Stimulated activated naive CD4-positive, alpha-beta T cell (primary cell): ENCODE data around the gene MUC6.

Experiments
- DNase-seq, 6 experiments: peaks; one replicate each; lab custom pipeline; 2025; lab: John Stamatoyannopoulos, UW

The MUC6 gene

DNA sequence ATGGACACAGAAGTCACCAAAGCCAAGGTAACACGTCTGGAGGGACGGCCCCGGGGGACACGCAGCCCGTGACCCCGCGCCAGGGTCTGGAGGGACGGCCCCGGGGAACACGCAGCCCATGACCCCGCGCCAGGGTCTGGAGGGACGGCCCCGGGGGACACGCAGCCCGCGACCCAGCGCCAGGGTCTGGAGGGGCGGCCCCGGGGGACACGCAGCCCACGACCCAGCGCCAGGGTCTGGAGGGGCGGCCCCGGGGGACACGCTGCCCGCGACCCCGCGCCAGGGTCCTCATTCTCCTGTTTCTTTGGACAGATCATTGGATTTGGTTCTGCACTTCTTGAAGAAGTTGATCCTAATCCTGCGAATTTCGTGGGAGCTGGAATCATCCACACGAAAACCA, 27.1 kb downstream of the MUC6 start:
- DNase-seq, result no peak

- DNase-seq, result no peak
Measured at GRCh38 chr11:1008803-1009145, 27.7 kb downstream of the MUC6 start.

- DNase-seq, result no peak
Measured at GRCh38 chr11:1008001-1008802, 28.3 kb downstream of the MUC6 start.

- DNase-seq, result no peak
Measured at GRCh38 chr11:1007279-1007678, 29.2 kb downstream of the MUC6 start.

DNA sequence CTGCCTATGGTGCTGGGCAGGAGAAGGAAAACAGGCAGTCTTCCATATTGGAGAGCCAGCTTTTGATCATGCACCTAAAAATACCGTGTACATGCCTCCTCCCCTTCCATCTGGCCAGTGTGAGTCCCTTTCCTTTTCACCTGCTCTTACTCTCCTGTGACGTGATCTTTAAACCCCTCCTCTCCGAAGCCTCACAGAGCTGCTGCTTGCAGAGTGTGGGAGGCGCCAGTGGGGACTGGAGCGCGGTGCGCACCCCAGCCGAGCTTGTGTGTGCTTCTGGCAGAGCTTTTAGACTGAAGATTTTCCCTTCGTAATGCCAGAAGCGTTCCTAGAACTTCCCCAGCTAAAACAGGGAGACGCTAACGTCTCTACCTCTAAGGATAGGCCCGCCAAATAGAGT, 29.8 kb downstream of the MUC6 start:
- DNase-seq, result no peak

DNA sequence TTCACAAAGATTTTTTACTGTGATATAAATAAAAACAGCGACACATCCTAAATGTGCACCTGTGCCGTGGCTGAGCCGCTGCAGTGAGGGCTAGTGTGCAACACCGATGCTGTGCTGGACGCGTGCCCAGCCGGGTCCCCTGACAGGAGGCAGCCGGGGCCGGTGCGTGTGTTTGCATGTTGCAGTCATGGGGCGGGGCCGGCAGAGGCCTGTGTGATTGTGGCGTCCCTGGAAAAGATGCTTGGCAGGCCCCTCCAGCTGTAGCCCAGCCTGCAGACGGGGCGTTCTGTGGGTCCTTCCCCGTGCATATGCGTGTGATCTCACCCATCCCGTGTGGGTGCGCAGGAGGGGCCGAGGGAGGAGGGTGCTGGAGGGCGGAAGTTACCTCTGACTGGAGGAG, 30.6 kb downstream of the MUC6 start:
- DNase-seq, result no peak

DNA sequence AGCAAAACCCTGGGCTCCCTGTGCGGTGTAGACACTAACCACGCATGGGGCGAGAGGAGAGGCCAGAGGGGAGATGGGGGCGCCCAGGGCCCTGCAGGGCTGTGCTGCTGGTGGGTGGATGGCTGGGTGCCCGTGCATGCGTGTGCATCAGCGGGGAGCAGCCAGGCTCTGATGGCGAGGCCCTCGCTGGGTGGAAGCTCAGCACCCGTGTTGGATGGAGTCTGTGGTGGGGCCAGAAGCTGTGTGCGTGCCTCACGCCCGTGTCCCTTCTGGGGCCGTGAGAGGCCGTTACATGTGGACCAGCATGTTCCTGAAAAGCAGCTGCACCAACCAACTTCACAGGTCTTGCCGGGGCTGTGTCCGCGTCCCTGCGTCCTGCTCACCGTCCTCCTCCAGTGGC, 33.4 kb downstream of the MUC6 start:
- DNase-seq, result no peak

DNA sequence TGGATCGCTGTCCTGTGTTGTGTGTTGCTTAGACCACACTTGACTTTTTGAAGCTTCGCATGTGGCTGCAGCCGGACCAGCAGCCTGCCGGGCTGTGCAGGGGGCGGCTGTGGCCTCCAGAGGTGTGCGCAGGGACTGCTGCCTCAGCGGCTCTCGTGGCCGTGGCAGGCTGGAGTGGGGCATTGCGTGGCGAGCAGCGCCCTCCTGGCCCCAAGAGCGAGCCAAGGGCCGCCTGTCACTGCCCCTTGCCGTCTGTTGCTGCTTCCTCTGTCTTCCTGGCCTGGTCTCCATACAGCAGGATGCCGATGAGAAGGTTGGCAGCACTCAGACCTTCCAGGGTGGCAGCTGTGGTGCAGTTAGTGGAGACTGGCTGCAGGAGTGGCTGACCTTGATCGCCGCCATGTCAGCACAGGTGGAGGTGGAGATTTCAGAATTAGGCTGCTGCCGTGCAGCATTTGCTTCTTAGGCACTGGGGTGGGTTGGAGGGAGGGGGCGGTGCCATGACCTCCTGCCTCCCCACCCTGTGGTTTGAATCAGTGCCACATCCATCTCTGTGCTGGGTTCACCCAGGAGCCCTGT, 34.0 kb downstream of the MUC6 start:
- DNase-seq, result no peak

DNA sequence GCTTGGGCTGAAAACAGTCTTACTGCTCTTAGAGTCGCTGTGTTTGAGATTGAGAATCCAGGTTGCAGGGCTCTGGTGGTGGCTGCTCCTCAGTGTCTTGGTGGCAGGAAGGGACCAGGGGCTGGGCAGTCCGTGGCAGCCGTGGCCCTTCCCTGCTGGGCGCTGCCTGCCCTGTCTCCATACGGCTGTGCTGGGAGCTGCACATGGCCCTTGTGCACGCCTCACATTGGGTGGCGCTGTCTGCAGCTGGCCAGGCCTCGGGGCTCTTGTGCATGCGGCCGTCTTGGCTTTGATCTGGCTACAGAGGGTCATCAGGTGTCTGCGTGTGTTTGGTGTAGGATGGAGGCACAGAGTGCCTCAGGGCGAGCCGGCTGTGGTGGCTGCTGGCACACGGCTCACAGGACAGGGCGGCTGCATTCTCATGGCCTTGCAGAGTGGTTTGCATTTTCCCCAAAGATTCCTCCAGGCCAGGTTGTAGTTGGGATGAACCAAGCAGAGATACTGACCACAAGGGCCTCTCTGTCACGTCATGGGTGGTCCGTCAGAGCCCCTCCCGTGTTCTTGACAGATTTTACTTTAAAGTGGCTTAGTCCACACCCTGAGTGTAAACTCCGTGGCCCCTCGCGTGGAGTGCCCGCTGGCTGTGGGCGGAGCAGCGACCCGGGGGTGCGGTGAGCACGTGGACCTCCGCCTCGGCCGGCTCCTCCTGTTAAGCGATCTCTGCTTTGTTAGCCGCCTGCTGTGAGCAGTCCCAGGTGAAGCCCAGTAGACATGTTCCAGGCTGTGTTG, 34.7 kb downstream of the MUC6 start:
- DNase-seq, result no peak

DNA sequence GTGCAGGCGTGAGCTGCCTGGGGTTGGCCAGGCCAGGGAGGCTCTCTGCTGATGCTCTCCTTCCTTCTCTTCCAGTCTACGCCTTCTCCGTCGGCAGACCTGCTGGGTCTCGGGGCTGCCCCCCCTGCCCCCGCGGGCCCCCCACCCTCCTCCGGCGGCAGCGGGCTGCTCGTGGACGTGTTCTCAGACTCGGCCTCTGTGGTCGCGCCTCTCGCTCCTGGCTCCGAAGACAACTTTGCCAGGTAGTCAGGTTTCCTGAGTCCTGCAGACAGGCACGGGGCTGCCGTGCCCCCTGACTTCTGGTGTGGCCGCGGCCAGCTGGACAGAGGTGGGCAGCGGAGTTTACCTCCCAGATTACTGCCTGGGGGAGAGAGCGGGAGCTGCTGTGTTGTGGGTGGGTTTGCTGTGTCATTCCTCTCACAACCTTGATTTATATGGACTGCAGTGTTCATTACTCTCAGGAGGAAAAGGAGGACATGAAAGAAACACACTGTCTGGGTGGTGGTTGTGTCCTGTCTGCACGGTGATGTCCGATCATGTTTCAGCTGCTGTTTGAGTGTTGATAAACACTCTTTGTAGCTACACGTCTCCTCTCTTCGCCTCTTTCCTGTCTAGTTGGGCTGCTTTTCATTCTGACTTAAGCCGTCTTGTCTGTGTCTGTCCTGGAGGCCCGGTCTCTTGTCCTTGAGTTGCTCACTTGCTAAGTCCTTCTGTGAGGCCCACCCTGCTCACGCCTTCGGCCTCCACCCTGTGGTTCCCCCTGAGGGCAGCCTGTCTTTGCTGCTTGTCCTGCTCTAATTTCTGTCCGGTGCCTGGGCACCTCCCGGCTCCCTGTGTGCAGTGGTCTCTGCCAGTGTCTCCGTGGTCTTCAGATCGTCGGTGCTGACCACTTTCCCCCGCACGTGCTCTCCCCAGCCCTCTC, 35.9 kb downstream of the MUC6 start:
- no peak for DNase-seq

- no peak for DNase-seq
Measured at GRCh38 chr11:999009-999408, 37.5 kb downstream of the MUC6 start.

- DNase-seq, result no peak
Measured at GRCh38 chr11:997907-998306, 38.6 kb downstream of the MUC6 start.

DNA sequence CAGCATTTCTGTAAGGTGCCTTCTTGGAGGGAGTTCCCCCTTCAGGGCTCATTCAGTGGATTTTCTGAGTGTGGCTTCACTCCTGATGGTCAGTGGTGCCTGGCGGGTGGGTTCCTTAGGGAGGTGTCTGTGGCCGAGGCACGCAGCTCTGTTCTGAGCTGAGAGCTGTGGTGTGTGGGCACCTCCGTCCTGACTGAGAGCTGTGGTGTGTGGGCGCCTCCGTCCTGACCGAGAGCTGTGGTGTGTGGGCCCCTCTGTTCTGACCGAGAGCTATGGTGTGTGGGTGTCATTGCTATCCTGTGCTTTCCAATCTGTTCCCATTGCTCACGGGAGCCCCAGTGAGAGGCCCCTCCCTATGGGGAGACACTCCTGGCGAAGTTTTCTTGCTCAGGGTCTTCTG, 39.8 kb downstream of the MUC6 start:
- no peak for DNase-seq

- DNase-seq, result no peak
Measured at GRCh38 chr11:995752-996420, 40.6 kb downstream of the MUC6 start.

DNA sequence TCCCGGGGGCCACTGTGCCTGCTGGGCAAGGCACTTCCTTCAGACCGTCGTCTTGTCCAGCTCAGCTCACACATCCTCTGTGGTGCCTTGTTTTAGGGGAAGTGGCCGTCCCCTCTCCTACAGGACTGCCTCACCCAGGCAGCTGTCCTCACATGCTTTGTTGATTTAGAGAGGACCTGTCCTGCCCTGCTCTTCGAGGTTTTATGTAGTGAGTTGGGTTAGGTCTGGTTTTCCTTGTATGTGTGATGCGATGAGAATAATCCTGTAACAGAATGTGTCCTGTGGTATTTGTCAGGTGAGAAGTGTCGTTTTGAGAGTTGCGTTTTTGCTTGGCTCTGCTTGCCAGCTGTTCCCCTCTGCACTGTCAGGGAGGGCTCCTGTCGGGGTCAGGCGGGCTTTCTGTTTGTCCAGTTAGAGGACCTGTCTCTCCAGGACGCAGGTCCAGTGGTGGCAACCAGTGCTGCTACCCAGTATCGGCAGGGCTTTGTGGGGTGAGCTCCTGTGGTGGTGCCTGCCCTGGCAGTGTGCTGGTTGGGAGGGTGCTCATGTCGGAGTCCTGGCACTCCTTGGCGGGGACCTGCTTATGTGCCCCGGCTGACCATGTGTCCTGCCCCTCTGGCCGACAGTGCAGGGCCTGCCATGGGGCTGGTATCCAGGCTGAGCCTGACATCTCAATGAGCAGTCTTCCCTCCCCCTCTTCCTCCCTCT, 41.3 kb downstream of the MUC6 start:
- DNase-seq, result no peak

DNA sequence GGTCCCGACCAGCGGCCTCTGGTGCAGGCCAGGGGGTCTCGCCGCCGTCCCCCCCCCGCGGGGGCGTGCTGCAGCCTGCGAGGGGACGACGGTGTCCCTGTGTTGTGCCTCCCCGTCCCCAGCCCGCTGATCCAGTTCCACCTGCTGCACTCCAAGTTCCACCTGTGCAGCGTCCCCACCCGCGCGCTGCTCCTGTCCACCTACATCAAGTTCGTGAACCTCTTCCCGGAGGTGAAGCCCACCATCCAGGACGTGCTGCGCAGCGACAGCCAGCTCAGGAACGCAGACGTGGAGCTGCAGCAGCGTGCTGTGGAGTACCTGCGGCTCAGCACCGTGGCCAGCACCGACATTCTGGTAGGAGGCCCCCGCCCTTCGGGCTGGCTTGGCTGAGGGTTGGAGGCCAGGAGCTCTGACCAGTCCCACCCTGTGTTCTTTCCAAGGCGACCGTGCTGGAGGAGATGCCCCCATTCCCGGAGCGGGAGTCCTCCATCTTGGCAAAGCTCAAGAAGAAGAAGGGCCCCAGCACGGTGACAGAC, 42.8 kb downstream of the MUC6 start:
- DNase-seq, result no peak

GRCh38 chr11:992577-992976, 43.9 kb downstream of the MUC6 start:
- no peak for DNase-seq

- no peak for DNase-seq
Measured at GRCh38 chr11:991711-992307, 44.7 kb downstream of the MUC6 start.

DNA sequence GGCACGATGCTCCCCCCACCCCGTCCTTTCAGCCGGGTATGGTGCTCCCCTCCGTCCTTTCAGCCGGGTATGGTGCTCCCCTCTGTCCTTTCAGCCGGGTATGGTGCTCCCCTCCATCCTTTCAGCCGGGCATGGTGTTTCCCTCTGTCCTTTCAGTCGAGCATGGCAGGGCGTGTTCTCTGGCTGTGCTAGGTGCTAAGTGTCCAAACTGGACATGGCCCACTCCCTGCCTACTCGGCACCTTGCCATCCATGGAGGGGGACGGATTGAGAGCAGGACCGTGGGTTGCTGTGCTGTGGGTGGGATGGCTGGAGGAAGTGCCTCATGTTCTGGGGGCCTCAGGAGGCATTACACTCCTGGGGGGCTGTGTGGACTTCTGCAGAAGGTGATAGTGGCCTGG, 45.5 kb downstream of the MUC6 start:
- DNase-seq, result no peak

DNA sequence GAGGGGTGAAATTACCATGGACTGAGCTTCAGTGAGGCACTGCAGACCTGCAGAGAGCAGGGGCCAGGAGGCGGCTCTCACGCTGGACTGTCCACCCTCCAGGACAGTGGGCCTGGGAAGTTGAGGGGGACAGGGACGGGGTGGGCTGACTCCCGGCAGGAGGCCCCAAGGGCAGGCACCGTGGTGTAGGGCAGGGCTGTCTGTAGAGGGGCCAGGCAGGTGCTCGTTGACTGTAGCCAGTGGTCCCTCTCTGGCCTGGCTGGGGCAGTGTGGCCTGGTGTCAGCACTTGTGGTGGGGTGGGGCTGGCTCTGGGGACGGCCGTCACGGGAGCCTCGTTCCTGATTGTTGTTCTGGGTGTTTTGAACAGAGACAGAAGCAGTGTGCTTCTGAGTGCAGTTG, 46.4 kb downstream of the MUC6 start:
- DNase-seq, result no peak
